Neural cell (in vitro differentiated cells): ENCODE results near the gene SLC7A6. TPM values are rescaled to one million over a fixed set of nuclear protein-coding genes. Genes with fewer than 3 reads are reported as not detected.

Experiments
- H2AFZ ChIP-seq: fragments of 200-600, 300-800 bp; sonication (generic), shearing (Covaris generic); 2 replicates; pipeline ENCODE4 v1.6.0; 2014; ENCODE audit warnings: low read depth, mild to moderate bottlenecking, antibody characterized with exemption, low read length, moderate library complexity
- H3F3A ChIP-seq: fragments of 200-600 bp; shearing (Covaris generic); 2 replicates; pipeline ENCODE4 v1.6.1; 2016; ENCODE audit warnings: mild to moderate bottlenecking, moderate library complexity, mixed read lengths, antibody characterized with exemption, low read length; ENCODE audit not compliant: insufficient read depth, poor library complexity, severe bottlenecking
- H3K27ac ChIP-seq: fragments of 200-600, 300-800 bp; sonication (generic), shearing (Covaris generic); 2 replicates; pipeline ENCODE4 v1.5.1; 2014; ENCODE audit warnings: mild to moderate bottlenecking, low read length, moderate library complexity
- H3K27me3 ChIP-seq: fragments of 300-800, 200-600 bp; sonication (generic), shearing (Covaris generic); 2 replicates; pipeline ENCODE4 v1.6.0; 2014; ENCODE audit warnings: mild to moderate bottlenecking, low read depth, low read length, moderate library complexity; ENCODE audit not compliant: insufficient read depth
- H3K36me3 ChIP-seq: fragments of 300-800, 200-600 bp; sonication (generic), shearing (Covaris generic); 2 replicates; pipeline ENCODE4 v1.5.1; 2014; ENCODE audit warnings: mild to moderate bottlenecking, antibody characterized with exemption, low read length, moderate library complexity; ENCODE audit not compliant: insufficient read depth
- H3K4me2 ChIP-seq: fragments of 300-800, 200-600 bp; sonication (generic), shearing (Covaris generic); 2 replicates; pipeline ENCODE4 v1.6.0; 2014; ENCODE audit warnings: mild to moderate bottlenecking, low read length
- H3K4me3 ChIP-seq: fragments of 300-800, 200-600 bp; sonication (generic), shearing (Covaris generic); 2 replicates; pipeline ENCODE4 v1.5.1; 2014; ENCODE audit warnings: mild to moderate bottlenecking, low read length, moderate library complexity
- H3K79me2 ChIP-seq: fragments of 200-600 bp; shearing (Covaris generic); replicated peaks from 2 replicates; pipeline ENCODE4 v1.6.0; 2014; ENCODE audit warnings: mild to moderate bottlenecking, low read length, moderate library complexity; ENCODE audit not compliant: insufficient read depth
- H3K9ac ChIP-seq: fragments of 300-800, 200-600 bp; sonication (generic), shearing (Covaris generic); 2 replicates; pipeline ENCODE4 v1.6.1; 2016; ENCODE audit warnings: mild to moderate bottlenecking, low read length, mixed read lengths
- H3K9me2 ChIP-seq: fragments of 200-600 bp; shearing (Covaris generic); 2 replicates; pipeline ENCODE4 v1.6.1; 2016; ENCODE audit warnings: mild to moderate bottlenecking, low read length, mixed read lengths; ENCODE audit not compliant: insufficient read depth
- H3K9me3 ChIP-seq: fragments of 200-600, 300-800 bp; sonication (generic), shearing (Covaris generic); 2 replicates; pipeline ENCODE4 v1.6.1; 2016; ENCODE audit warnings: mild to moderate bottlenecking, mixed run types, low read length, moderate library complexity, mixed read lengths
- H4K20me1 ChIP-seq: fragments of 200-600 bp; shearing (Covaris generic); 2 replicates; pipeline ENCODE4 v1.6.1; 2016; ENCODE audit warnings: mild to moderate bottlenecking, mixed run types; ENCODE audit not compliant: insufficient read depth
- EP300 ChIP-seq: fragments of 450-650 bp; conservative IDR thresholded peaks from 2 replicates; pipeline ENCODE4 v1.6.1; 2014; ENCODE audit warnings: antibody characterized with exemption, mild to moderate bottlenecking, moderate library complexity; ENCODE audit not compliant: poor library complexity, severe bottlenecking
- EZH2 ChIP-seq: fragments of 200-600, 300-800 bp; shearing (Covaris generic), sonication (generic); IDR thresholded peaks from 2 replicates; pipeline ENCODE4 v1.6.1; 2014; ENCODE audit warnings: antibody characterized with exemption, low read length, borderline replicate concordance, mild to moderate bottlenecking; ENCODE audit not compliant: insufficient read depth, poor library complexity, severe bottlenecking
- MXI1 ChIP-seq: fragments of 450-650 bp; conservative IDR thresholded peaks from 2 replicates; pipeline ENCODE4 v1.6.1; 2014; ENCODE audit warnings: antibody characterized with exemption, mild to moderate bottlenecking; ENCODE audit not compliant: poor library complexity, severe bottlenecking
- POLR2AphosphoS5 ChIP-seq: IDR thresholded peaks from 2 replicates; pipeline ENCODE4 v1.6.1; 2012
- RAD21 ChIP-seq: fragments of 450-650 bp; conservative IDR thresholded peaks from 2 replicates; pipeline ENCODE4 v1.6.1; 2014; ENCODE audit warnings: antibody characterized with exemption, mild to moderate bottlenecking, moderate library complexity
- SMC3 ChIP-seq: fragments of 450-650 bp; conservative IDR thresholded peaks from 2 replicates; pipeline ENCODE4 v1.6.1; 2014; ENCODE audit warnings: antibody characterized with exemption, mild to moderate bottlenecking, moderate library complexity; ENCODE audit not compliant: poor library complexity
- TAF1 ChIP-seq: IDR thresholded peaks from 2 replicates; pipeline ENCODE4 v1.6.1; 2012; ENCODE audit warnings: low read depth
- polyA plus RNA-seq: library from polyadenylated mRNA; depleted of rRNA; stranded (reverse); fragments of >200 nt; gene quantifications from 2 replicates; pipeline ENCODE4 v1.2.3, GENCODE V29; 2014
- TF ChIP-seq, protein P1 (sequence below): IDR thresholded peaks from 2 replicates; pipeline ENCODE4 v1.6.1; 2012; ENCODE audit warnings: borderline replicate concordance
- TF ChIP-seq, protein P2 (sequence below): fragments of 450-650 bp; IDR thresholded peaks from 2 replicates; pipeline ENCODE4 v1.5.1; 2014; ENCODE audit warnings: antibody characterized with exemption, mild to moderate bottlenecking, moderate library complexity; ENCODE audit not compliant: poor library complexity, severe bottlenecking

Gene SLC7A6
- polyA plus RNA-seq, 1 donor from 2014 or later, result 39.3 TPM

GRCh38 chr16:68292425-68292824 lies 28.1 kb downstream of the SLC7A6 start:
- Histone ChIP-seq H3K36me3 (peaks cover 4% of the 10 kb centered on the region), H3K79me2 (no peaks in the 10 kb centered on the region), H3K9ac (no peak overlapping the region), H4K20me1 (no peaks in the 10 kb centered on the region), H3K4me2 (no peak overlapping the region), H3K9me3 (no peaks in the 10 kb centered on the region), H2AFZ (no peak overlapping the region), H3K27ac (no peak overlapping the region), H3F3A (no peaks in the 10 kb centered on the region), H3K27me3 (no peaks in the 10 kb centered on the region), H3K9me2 (no peaks in the 10 kb centered on the region), H3K4me3 (no peak overlapping the region)
- TF ChIP-seq RAD21 (no peak), SMC3 (no peak), EP300 (no peak)

DNA sequence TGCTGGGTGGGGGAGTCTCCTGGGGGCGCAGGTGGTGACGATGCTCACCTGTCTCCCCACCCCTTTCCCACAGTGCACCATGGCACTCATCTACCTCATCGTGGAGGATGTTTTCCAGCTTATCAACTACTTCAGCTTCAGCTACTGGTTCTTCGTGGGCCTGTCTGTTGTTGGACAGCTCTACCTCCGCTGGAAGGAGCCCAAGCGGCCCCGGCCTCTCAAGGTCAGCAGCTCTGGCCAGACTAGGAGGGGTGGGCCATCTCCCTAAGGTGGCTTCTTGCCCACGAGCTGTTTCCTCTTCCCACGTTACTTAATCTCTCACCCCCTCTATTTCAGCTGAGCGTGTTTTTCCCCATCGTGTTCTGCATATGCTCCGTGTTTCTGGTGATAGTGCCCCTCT lies 32.0 kb downstream of the SLC7A6 start:
- Histone ChIP-seq H3K9ac (no peak overlapping the region), H3F3A (no peaks in the 10 kb centered on the region), H3K27me3 (no peaks in the 10 kb centered on the region), H3K36me3 (peaks cover 2% of the 10 kb centered on the region), H3K27ac (no peak overlapping the region), H3K4me3 (no peak overlapping the region), H3K79me2 (no peaks in the 10 kb centered on the region), H2AFZ (no peak overlapping the region), H3K9me3 (no peaks in the 10 kb centered on the region), H3K9me2 (no peaks in the 10 kb centered on the region), H4K20me1 (no peaks in the 10 kb centered on the region), H3K4me2 (no peak overlapping the region)
- TF ChIP-seq EP300, result no peak
- TF ChIP-seq RAD21, result no peak
- TF ChIP-seq EZH2, result no peak
- TF ChIP-seq POLR2AphosphoS5, result no peak
- no peak for TF ChIP-seq MXI1

GRCh38 chr16:68296693-68297092 lies 32.4 kb downstream of the SLC7A6 start:
- Histone ChIP-seq H3K27me3 (no peaks in the 10 kb centered on the region), H2AFZ (no peak overlapping the region), H4K20me1 (no peaks in the 10 kb centered on the region), H3K4me2 (no peak overlapping the region), H3K9ac (no peak overlapping the region), H3K4me3 (no peak overlapping the region), H3K36me3 (no peaks in the 10 kb centered on the region), H3F3A (no peaks in the 10 kb centered on the region), H3K79me2 (no peaks in the 10 kb centered on the region), H3K27ac (no peak overlapping the region), H3K9me3 (no peaks in the 10 kb centered on the region), H3K9me2 (no peaks in the 10 kb centered on the region)
- TF ChIP-seq, protein P1, sequence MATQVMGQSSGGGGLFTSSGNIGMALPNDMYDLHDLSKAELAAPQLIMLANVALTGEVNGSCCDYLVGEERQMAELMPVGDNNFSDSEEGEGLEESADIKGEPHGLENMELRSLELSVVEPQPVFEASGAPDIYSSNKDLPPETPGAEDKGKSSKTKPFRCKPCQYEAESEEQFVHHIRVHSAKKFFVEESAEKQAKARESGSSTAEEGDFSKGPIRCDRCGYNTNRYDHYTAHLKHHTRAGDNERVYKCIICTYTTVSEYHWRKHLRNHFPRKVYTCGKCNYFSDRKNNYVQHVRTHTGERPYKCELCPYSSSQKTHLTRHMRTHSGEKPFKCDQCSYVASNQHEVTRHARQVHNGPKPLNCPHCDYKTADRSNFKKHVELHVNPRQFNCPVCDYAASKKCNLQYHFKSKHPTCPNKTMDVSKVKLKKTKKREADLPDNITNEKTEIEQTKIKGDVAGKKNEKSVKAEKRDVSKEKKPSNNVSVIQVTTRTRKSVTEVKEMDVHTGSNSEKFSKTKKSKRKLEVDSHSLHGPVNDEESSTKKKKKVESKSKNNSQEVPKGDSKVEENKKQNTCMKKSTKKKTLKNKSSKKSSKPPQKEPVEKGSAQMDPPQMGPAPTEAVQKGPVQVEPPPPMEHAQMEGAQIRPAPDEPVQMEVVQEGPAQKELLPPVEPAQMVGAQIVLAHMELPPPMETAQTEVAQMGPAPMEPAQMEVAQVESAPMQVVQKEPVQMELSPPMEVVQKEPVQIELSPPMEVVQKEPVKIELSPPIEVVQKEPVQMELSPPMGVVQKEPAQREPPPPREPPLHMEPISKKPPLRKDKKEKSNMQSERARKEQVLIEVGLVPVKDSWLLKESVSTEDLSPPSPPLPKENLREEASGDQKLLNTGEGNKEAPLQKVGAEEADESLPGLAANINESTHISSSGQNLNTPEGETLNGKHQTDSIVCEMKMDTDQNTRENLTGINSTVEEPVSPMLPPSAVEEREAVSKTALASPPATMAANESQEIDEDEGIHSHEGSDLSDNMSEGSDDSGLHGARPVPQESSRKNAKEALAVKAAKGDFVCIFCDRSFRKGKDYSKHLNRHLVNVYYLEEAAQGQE, result no peak
- TF ChIP-seq EP300, result no peak
- TF ChIP-seq, protein P2, sequence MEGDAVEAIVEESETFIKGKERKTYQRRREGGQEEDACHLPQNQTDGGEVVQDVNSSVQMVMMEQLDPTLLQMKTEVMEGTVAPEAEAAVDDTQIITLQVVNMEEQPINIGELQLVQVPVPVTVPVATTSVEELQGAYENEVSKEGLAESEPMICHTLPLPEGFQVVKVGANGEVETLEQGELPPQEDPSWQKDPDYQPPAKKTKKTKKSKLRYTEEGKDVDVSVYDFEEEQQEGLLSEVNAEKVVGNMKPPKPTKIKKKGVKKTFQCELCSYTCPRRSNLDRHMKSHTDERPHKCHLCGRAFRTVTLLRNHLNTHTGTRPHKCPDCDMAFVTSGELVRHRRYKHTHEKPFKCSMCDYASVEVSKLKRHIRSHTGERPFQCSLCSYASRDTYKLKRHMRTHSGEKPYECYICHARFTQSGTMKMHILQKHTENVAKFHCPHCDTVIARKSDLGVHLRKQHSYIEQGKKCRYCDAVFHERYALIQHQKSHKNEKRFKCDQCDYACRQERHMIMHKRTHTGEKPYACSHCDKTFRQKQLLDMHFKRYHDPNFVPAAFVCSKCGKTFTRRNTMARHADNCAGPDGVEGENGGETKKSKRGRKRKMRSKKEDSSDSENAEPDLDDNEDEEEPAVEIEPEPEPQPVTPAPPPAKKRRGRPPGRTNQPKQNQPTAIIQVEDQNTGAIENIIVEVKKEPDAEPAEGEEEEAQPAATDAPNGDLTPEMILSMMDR, result no peak
- TF ChIP-seq MXI1, result no peak
- TF ChIP-seq POLR2AphosphoS5, result no peak
- TF ChIP-seq RAD21, result no peak
- no peak for TF ChIP-seq EZH2
- TF ChIP-seq TAF1, result no peak
- TF ChIP-seq SMC3, result no peak
